ENCODE measurements around the gene ELF2.

ELF2 gene

GRCh38 chr4:139014371-139015268, 162.4 kb downstream of the ELF2 start (continued):
- no peak for TF ChIP-seq TSHZ1 (tag by site-specific recombination; IDR thresholded peaks at IDR 0.05; ENCODE audit: borderline replicate concordance)
- no peak for TF ChIP-seq ZNF837 (tag by site-specific recombination; IDR thresholded peaks at IDR 0.05)
- peak; percentile 24; the same call in 1 of the 2 replicates for TF ChIP-seq ZNF341 (tag by site-specific recombination; IDR thresholded peaks at IDR 0.05; ENCODE audit: low read depth)
- no peak for TF ChIP-seq BCL11B (tag by site-specific recombination; IDR thresholded peaks at IDR 0.05; ENCODE audit: low read depth)
- TF ChIP-seq ZNF544 (tag by site-specific recombination; IDR thresholded peaks at IDR 0.05): no peak
- no peak for TF ChIP-seq ZNF398 (tag by site-specific recombination; IDR thresholded peaks at IDR 0.05)
- TF ChIP-seq HOXC10 (CRISPR knock-in tag; IDR thresholded peaks at IDR 0.05): no peak
- no peak for TF ChIP-seq ZNF114 (tag by site-specific recombination; IDR thresholded peaks at IDR 0.05)
- TF ChIP-seq ZNF214 (tag by site-specific recombination; IDR thresholded peaks at IDR 0.05; ENCODE audit: borderline replicate concordance): no peak
- no peak for TF ChIP-seq ZNF596 (tag by site-specific recombination; IDR thresholded peaks at IDR 0.05)
- TF ChIP-seq ZFP37 (tag by site-specific recombination; IDR thresholded peaks at IDR 0.05): no peak
- TF ChIP-seq TCF7L2 (IDR thresholded peaks at IDR 0.05; ENCODE audit: borderline replicate concordance, low read depth, low read length): no peak
- no peak for TF ChIP-seq ZFHX2 (tag by site-specific recombination; conservative IDR thresholded peaks at IDR 0.05)
- TF ChIP-seq YY2 (tag by site-specific recombination; IDR thresholded peaks at IDR 0.05): no peak
- no peak for TF ChIP-seq SALL2 (tag by site-specific recombination; IDR thresholded peaks at IDR 0.05; ENCODE audit: borderline replicate concordance)
- peak; percentile 52; the same call in 1 of the 2 replicates for TF ChIP-seq ZNF24 (tag by site-specific recombination; IDR thresholded peaks at IDR 0.05)
- no peak for TF ChIP-seq ZNF202 (tag by site-specific recombination; IDR thresholded peaks at IDR 0.05; ENCODE audit: borderline replicate concordance)
- peak; percentile 44; the same call in 1 of the 2 replicates for TF ChIP-seq ZNF629 (tag by site-specific recombination; IDR thresholded peaks at IDR 0.05)
- TF ChIP-seq ZNF221 (tag by site-specific recombination; IDR thresholded peaks at IDR 0.05; ENCODE audit: borderline replicate concordance): no peak
- TF ChIP-seq ZNF639 (tag by site-specific recombination; IDR thresholded peaks at IDR 0.05): no peak
- TF ChIP-seq ZNF239 (tag by site-specific recombination; IDR thresholded peaks at IDR 0.05): no peak
- TF ChIP-seq, protein P1, sequence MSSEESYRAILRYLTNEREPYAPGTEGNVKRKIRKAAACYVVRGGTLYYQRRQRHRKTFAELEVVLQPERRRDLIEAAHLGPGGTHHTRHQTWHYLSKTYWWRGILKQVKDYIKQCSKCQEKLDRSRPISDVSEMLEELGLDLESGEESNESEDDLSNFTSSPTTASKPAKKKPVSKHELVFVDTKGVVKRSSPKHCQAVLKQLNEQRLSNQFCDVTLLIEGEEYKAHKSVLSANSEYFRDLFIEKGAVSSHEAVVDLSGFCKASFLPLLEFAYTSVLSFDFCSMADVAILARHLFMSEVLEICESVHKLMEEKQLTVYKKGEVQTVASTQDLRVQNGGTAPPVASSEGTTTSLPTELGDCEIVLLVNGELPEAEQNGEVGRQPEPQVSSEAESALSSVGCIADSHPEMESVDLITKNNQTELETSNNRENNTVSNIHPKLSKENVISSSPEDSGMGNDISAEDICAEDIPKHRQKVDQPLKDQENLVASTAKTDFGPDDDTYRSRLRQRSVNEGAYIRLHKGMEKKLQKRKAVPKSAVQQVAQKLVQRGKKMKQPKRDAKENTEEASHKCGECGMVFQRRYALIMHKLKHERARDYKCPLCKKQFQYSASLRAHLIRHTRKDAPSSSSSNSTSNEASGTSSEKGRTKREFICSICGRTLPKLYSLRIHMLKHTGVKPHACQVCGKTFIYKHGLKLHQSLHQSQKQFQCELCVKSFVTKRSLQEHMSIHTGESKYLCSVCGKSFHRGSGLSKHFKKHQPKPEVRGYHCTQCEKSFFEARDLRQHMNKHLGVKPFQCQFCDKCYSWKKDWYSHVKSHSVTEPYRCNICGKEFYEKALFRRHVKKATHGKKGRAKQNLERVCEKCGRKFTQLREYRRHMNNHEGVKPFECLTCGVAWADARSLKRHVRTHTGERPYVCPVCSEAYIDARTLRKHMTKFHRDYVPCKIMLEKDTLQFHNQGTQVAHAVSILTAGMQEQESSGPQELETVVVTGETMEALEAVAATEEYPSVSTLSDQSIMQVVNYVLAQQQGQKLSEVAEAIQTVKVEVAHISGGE (tag by site-specific recombination; conservative IDR thresholded peaks at IDR 0.05; ENCODE audit: low read depth): no peak
- no peak for TF ChIP-seq GLI2 (tag by site-specific recombination; IDR thresholded peaks at IDR 0.05; ENCODE audit: borderline replicate concordance, low read depth)
- no peak for TF ChIP-seq ZNF121 (tag by site-specific recombination; IDR thresholded peaks at IDR 0.05)
- no peak for TF ChIP-seq ZNF621 (tag by site-specific recombination; IDR thresholded peaks at IDR 0.05)
- TF ChIP-seq, protein P2, sequence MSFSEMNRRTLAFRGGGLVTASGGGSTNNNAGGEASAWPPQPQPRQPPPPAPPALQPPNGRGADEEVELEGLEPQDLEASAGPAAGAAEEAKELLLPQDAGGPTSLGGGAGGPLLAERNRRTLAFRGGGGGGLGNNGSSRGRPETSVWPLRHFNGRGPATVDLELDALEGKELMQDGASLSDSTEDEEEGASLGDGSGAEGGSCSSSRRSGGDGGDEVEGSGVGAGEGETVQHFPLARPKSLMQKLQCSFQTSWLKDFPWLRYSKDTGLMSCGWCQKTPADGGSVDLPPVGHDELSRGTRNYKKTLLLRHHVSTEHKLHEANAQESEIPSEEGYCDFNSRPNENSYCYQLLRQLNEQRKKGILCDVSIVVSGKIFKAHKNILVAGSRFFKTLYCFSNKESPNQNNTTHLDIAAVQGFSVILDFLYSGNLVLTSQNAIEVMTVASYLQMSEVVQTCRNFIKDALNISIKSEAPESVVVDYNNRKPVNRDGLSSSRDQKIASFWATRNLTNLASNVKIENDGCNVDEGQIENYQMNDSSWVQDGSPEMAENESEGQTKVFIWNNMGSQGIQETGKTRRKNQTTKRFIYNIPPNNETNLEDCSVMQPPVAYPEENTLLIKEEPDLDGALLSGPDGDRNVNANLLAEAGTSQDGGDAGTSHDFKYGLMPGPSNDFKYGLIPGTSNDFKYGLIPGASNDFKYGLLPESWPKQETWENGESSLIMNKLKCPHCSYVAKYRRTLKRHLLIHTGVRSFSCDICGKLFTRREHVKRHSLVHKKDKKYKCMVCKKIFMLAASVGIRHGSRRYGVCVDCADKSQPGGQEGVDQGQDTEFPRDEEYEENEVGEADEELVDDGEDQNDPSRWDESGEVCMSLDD (tag by site-specific recombination; IDR thresholded peaks at IDR 0.05): no peak
- no peak for TF ChIP-seq ZNF266 (tag by site-specific recombination; IDR thresholded peaks at IDR 0.05; ENCODE audit: low read depth)
